H1 (cell line): ENCODE measurements around the gene BARX2. TPM values are rescaled to one million over a fixed set of nuclear protein-coding genes. Genes with fewer than 3 reads are reported as not detected.

Source experiments
- ATF2 ChIP-seq: IDR thresholded peaks from 2 replicates; pipeline ENCODE4 v1.6.1; 2012; ENCODE audit warnings: low read length, inconsistent platforms
- EP300 ChIP-seq, 2 experiments: IDR thresholded peaks; 1 replicate in 1 of 2; 2 replicates in 1 of 2; pipeline ENCODE4 v1.6.1; 2011 to 2012; ENCODE audit warnings: low read depth in 2 of 2, low read length in 2 of 2, mild to moderate bottlenecking in 2 of 2, borderline replicate concordance in 1 of 2, inconsistent platforms in 1 of 2, moderate library complexity in 1 of 2
- KDM4A ChIP-seq: IDR thresholded peaks from one replicate; pipeline ENCODE4 v1.7.1; 2012; ENCODE audit warnings: low read depth, mild to moderate bottlenecking, moderate library complexity, low read length, inconsistent platforms; ENCODE audit not compliant: severe bottlenecking
- MAX ChIP-seq: IDR thresholded peaks from 2 replicates; pipeline ENCODE4 v1.6.1; 2012; ENCODE audit warnings: inconsistent platforms
- NANOG ChIP-seq: IDR thresholded peaks from 2 replicates; pipeline ENCODE4 v1.6.1; 2011; ENCODE audit warnings: low read length, low read depth, mild to moderate bottlenecking, inconsistent platforms; ENCODE audit not compliant: insufficient read depth, poor library complexity, severe bottlenecking
- POU5F1 ChIP-seq: IDR thresholded peaks from 2 replicates; pipeline ENCODE4 v1.6.1; 2011; ENCODE audit warnings: low read depth, mild to moderate bottlenecking, low read length, moderate library complexity
- RFX5 ChIP-seq: IDR thresholded peaks from 2 replicates; pipeline ENCODE4 v1.6.1; 2011; ENCODE audit warnings: low read depth, low read length, improper control_type of control experiment, borderline replicate concordance
- RNF2 ChIP-seq: fragments of 200-900, 300-1000 bp; sonication (generic); IDR thresholded peaks from 2 replicates; pipeline ENCODE4 v1.7.1; 2016; ENCODE audit warnings: borderline replicate concordance, low read depth, mild to moderate bottlenecking, antibody characterized with exemption, low read length; ENCODE audit not compliant: poor library complexity, severe bottlenecking; ENCODE audit errors: missing control alignments
- ZNF274 ChIP-seq: IDR thresholded peaks from 2 replicates; pipeline ENCODE4 v1.7.0; 2012; ENCODE audit warnings: low read length, borderline replicate concordance; ENCODE audit errors: extremely low read depth
- polyA plus RNA-seq, 7 experiments: library from polyadenylated mRNA; depleted of rRNA in 3 of 7; stranded (reverse) in 5 of 7; unstranded in 2 of 7; fragments of >200 nt in 5 of 7; fragments of 200-250 nt in 2 of 7; gene quantifications; 1 replicate in 5 of 7; 2 replicates in 1 of 7; 4 replicates in 1 of 7; pipeline versions ENCODE4 v1.2.1 to v1.2.3, GENCODE V29; 2011 to 2013; ENCODE audit warnings: missing spikeins in 2 of 7, mixed read lengths in 2 of 7
- total RNA-seq: library from RNA; stranded (reverse); fragmentation: NEBNext Ultra II Directional; extraction: Animal tissue kit (Norgen Biotek cat#: 25700); gene quantifications from 2 replicates; pipeline ENCODE4 v1.2.1, GENCODE V29; 2021

BARX2 gene
- total and polyA plus RNA-seq, 2 of the 8 experiments (the other 6 are each of a cell fraction or from before 2014, with no cell fraction given) = not detected

GRCh38 chr11:129364143-129364654 lies 11.4 kb upstream of the BARX2 start (continued):
- TF ChIP-seq KDM4A (no peak), MAX (peak; percentile 93), RNF2 (no peak), ATF2 (no peak), NANOG (peak; percentile 34), EP300 (IDR thresholded peaks at IDR 0.05; ENCODE audit: borderline replicate concordance in 1 of 2, low read depth in 2 of 2, low read length in 2 of 2) (no peak; a peak in 1 of 3 replicates), ZNF274 (no peak), RFX5 (peak; percentile 68), POU5F1 (no peak)
